ENCODE measurements around the gene DENND2A. TPM values are rescaled to one million over a fixed set of nuclear protein-coding genes. Genes with fewer than 3 reads are reported as not detected.
A peak's percentile ranks its signal among the peaks of the same experiment; 100 is the strongest.
"Not testable (repeated sequence)": the region's sequence is repeated elsewhere in the genome, so short reads cannot be mapped to it uniquely, and the experiment has no call there.

Gene DENND2A
- total RNA-seq, 4 donors from 2014 or later: 25.2 to 83.5 (median 46.5) TPM

GRCh38 chr7:140534743-140535142 lies 105.9 kb downstream of the DENND2A start:
- TF ChIP-seq EP300 (IDR thresholded peaks at IDR 0.05) (no peak), POLR2AphosphoS5 (IDR thresholded peaks at IDR 0.05) (peak; percentile 24), POLR2A (IDR thresholded peaks at IDR 0.05) (no peak), CTCF (IDR thresholded peaks at IDR 0.05) (no peak)
- WGBS, 2 donors (ENCODE audit: low coverage in 1 of 2): 8 to 50% methylated on average over 2 to 3 of the region's 3 CpGs
- Histone ChIP-seq H3K27ac (peak overlapping the region; percentile 59 to 96 (median 80)), H3K27me3 (no peaks in the 10 kb centered on the region), H3K4me3 (no peak overlapping the region), H3K36me3 (no peaks in the 10 kb centered on the region), H3K9me3 (no peaks in the 10 kb centered on the region), H3K4me1 (peaks cover 0 to 76% (median 28%) of the 10 kb centered on the region in 3 donors)
- ATAC-seq: peak; percentile 54

GRCh38 chr7:140533394-140533872 lies 107.2 kb downstream of the DENND2A start:
- peak overlapping the region; percentile 2 to 96 (median 85) for H3K27ac ChIP-seq
- 77 to 91% methylated on average over 6 to 9 of the region's 13 CpGs for WGBS, 2 donors (ENCODE audit: low coverage in 1 of 2)
- ATAC-seq: no peak

GRCh38 chr7:140529428-140529827 lies 111.2 kb downstream of the DENND2A start:
- WGBS, 2 donors (ENCODE audit: low coverage in 1 of 2): 86 to 89% methylated on average over 2 to 4 of the region's 4 CpGs
- not testable (repeated sequence) for H3K9me3 ChIP-seq, H3K27me3 ChIP-seq, H3K4me3 ChIP-seq, ATAC-seq
- H3K27ac ChIP-seq: peak overlapping the region in 2 of 4 donors; percentile 2 to 91
- H3K36me3 ChIP-seq: peaks cover 0 to 25% of the 10 kb centered on the region in 2 donors
- H3K4me1 ChIP-seq: peaks cover 0 to 52% (median 3%) of the 10 kb centered on the region in 3 donors

More at GRCh38 chr7:140533394-140533872, 107.2 kb downstream of the DENND2A start:
- no peaks in the 10 kb centered on the region for H3K9me3 ChIP-seq
- peaks cover 0 to 63% (median 20%) of the 10 kb centered on the region in 3 donors for H3K4me1 ChIP-seq
- H3K4me3 ChIP-seq: no peak overlapping the region
- no peak for TF ChIP-seq POLR2AphosphoS5 (IDR thresholded peaks at IDR 0.05)
- no peak for TF ChIP-seq EP300 (IDR thresholded peaks at IDR 0.05)
- TF ChIP-seq POLR2A (IDR thresholded peaks at IDR 0.05): no peak
- TF ChIP-seq CTCF (IDR thresholded peaks at IDR 0.05): no peak
- no peaks in the 10 kb centered on the region for H3K36me3 ChIP-seq
- no peaks in the 10 kb centered on the region for H3K27me3 ChIP-seq

GRCh38 chr7:140526787-140527664 lies 113.6 kb downstream of the DENND2A start:
- peak; percentile 68 for ATAC-seq

GRCh38 chr7:140526214-140526613 lies 114.4 kb downstream of the DENND2A start:
- no peak for ATAC-seq
- H3K27me3 ChIP-seq: no peaks in the 10 kb centered on the region
- TF ChIP-seq POLR2AphosphoS5 (IDR thresholded peaks at IDR 0.05) (no peak), EP300 (IDR thresholded peaks at IDR 0.05) (no peak), CTCF (IDR thresholded peaks at IDR 0.05) (no peak), POLR2A (IDR thresholded peaks at IDR 0.05) (no peak)
- peak overlapping the region; percentile 35 to 85 (median 77) for H3K27ac ChIP-seq
- 90% methylated on average over 2 of the region's 9 CpGs; no CpG with 5 or more reads in 1 of the 2 donors for WGBS, 2 donors (ENCODE audit: low coverage in 1 of 2)
- no peaks in the 10 kb centered on the region for H3K9me3 ChIP-seq
- peak overlapping the region in 1 of 2 donors; percentile 38 for H3K4me3 ChIP-seq
- peaks cover 0 to 39% (median 0%) of the 10 kb centered on the region in 3 donors for H3K4me1 ChIP-seq
- peaks cover 0 to 54% of the 10 kb centered on the region in 2 donors for H3K36me3 ChIP-seq

More at GRCh38 chr7:140526787-140527664, 113.6 kb downstream of the DENND2A start:
- H3K27ac ChIP-seq: peak overlapping the region; percentile 35 to 85 (median 77)
- H3K4me3 ChIP-seq: peak overlapping the region in 1 of 2 donors; percentile 38
- no peaks in the 10 kb centered on the region for H3K27me3 ChIP-seq
- peaks cover 0 to 45% of the 10 kb centered on the region in 2 donors for H3K36me3 ChIP-seq
- peaks cover 0 to 42% (median 0%) of the 10 kb centered on the region in 3 donors for H3K4me1 ChIP-seq
- WGBS, 2 donors (ENCODE audit: low coverage in 1 of 2): 56 to 60% methylated on average over 5 to 11 of the region's 31 CpGs
- H3K9me3 ChIP-seq: no peaks in the 10 kb centered on the region
- TF ChIP-seq POLR2AphosphoS5 (IDR thresholded peaks at IDR 0.05) (no peak), POLR2A (IDR thresholded peaks at IDR 0.05) (peak in 1 of 2 donors; percentile 16)

Data from gastroesophageal sphincter (tissue), 4 donors.